GM04504 (cell line): ENCODE results near the gene NEURL1B.
A peak's percentile ranks its signal among the peaks of the same experiment; 100 is the strongest.

Experiments used
- DNase-seq: peaks from one replicate; pipeline ENCODE4 v3.0.0-alpha.2; 2012; ENCODE audit warnings: low read depth

NEURL1B gene

DNA sequence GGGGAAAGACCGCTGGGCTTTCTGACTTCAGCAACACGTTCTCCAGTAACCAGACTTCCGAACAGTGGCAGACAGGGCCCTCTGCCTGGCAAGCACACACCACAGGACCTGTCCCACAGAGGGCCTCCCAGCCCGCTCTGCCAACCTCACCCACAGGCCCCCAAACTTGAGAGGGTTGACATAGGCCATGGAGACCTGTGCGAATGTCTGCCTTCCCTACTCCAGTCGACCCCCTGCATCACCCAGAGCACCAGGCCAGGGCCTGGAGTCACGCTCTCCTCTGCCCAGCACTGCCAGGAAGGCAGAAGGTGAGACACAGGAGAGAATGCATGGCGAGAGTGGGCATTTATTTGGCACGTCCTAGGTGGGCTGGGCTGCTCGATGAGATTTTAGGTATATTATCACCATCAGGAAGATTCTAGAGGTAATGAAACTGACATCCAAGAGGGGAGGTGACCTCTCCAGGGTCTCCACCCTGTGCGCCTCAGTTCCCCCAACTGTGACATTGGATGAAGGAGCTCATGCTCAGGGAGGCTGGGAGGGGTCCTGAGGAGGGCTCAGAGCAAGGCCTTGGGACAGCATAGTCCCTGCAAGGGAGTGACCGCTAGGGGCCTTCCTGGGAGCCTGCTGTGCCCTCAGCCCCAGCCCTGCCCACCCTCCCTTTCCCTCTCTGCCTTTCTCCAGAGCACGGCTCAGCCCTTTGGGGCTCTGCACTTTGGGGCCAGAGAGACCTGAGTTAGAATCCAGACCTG lies 75.0 kb downstream of the NEURL1B start:
- no peak for DNase-seq

DNA sequence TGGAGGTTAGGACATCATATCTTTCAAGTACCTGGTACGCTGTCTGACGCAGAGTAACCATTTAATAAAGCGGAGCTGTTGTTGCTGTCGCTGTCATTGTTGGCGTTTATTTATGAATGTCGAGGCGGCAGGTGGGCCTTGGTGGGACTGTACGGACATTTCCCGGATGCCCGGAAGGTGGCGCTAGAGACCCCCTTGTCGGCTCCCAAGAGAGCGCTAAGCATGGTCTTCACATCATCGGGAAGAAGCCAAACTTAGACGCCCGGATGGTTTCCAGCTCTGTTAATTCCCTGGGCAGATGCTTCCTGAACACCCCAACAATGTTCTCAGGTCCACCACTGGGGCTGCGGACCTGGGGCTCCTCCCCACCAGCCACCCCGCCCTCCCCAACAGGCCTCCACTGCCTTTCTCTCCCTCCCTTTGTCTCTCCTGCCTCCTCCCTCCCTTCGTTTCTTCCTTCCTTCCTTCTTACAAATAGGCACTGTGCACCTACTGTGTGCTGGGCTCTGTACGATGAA lies 75.8 kb downstream of the NEURL1B start:
- peak; percentile 63 for DNase-seq

DNA sequence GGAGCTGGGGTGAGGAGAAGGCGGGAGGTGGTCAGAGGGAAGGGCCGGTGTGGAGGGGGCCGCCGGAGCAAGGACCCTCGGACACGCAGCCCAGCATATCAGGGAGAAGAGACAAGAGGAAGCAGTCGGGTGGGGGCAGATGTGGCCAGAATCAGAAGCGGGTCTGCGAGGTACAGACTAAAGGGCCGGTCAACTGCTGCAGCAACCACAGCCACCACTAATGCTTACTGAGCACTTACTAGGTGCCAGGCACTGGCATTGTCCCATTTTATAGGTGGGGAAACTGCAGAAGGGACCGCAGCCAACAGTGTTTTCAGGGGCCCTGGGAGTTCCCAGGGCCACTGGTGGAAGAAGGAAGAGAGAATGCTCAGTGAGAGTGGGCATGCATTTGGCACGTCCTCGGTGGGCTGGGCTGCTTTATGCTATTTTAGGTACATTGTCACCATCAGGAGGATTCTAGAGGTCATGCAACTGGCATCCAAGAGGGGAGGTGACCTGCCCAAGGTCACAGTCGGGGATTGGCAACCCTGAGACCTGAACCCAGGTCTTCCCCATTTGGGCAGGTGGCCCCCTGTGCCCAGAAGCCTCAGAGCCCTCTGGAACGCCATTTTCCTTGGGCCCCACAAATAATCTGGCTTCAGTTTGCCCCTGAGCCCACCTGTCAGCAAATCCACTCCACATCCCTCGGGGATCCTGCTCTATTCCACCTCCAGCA lies 76.6 kb downstream of the NEURL1B start:
- DNase-seq = no peak

DNA sequence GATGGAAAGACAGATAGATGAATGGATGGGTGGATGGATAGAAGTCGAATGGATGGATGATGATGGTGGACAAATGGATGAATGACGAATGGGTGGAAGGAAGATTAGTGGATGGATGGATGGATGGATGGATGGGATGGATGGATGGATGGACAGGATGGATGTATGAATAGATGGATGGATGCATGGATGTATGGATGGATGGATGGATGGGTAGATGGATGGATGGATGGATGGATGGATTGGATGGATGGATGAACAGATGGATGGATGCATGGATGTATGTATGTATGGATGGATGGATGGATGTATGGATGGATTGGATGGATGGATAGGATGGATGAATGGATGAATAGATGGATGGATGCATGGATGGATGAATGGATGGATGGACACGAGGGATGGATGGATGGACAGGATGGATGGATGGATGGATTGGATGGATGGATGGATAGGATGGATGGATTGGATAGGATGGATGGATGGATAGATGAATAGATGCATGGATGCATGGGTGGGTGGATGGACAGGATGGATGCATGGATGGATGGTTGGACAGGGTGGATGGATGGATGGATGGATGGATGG lies 77.6 kb downstream of the NEURL1B start:
- no peak for DNase-seq

DNA sequence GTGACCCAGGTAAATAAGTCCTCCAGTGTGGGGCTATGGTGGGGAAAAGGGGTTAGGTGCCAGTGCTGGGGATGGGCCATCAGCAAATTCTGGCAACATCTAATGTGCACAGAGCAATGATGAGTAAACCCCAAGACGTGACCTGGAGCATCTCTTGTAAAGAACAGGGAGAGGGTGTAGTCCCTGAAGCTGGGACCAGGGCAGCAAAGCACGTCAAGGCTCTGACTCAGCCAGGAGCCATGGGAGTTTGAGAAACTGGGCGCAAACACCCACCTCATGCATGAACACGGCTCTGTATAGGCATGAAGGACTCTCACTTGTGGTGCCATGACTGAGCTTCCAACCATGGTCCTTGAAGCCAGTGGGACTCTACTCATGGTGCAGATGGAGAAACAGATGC lies 78.1 kb downstream of the NEURL1B start:
- no peak for DNase-seq

DNA sequence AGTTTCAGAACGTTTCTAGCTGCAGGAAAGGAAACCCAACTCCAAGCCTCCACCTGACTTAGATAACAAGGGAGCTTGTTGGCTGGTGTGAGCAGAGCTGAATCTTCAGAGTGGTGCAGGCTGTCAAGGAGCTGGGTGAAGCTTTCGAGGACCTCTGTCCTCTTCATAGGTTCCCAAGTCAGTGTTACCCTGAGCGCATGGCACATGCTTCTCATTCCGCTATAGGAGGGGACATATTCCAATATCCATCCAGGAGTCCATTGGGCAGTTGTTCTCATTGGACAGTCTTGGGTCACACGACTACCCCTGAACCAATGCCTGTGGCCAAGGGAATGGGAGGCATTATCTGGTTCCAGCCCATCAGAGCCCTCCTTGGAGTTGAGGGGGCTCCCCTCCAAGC lies 79.6 kb downstream of the NEURL1B start:
- no peak for DNase-seq

DNA sequence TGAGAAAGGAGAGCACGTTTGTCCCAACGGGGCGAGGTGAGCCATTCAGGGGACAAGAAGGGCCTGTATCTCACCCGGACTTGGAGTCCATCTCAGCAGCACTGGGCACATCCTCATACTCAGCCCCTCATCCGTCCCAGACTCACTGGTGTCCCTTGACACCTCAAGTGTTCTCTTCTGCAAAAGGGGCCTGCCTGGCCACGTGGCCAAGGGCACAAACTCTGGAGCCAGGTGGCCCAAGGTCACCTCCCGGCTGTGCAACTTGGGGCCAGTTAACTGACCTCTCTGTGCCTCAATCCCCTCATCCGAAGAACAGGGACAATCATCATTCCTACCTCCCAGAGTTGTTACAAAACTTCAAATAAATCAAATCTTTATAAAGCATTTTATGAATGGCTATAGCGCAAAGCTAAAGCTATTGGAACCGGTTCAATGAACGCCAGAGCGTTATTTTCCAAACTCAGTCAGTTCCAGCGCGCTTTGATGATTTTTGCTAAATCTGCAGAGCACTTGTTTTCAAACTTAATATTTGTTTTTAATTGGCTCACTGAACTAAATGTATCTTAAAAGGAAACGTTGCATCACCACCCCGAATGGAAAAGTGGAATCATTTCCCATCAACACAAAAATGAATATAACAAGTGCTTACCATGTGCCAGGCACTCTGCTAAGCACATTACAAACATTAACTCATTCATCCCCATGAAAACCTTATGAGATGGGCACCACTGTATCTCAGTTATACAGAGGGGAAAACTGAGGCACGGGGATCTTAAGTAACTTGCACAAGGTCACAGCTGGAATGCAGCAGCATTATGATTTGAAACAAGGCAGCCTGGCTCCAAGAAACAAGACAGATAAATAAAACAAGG lies 80.6 kb downstream of the NEURL1B start:
- DNase-seq = no peak

DNA sequence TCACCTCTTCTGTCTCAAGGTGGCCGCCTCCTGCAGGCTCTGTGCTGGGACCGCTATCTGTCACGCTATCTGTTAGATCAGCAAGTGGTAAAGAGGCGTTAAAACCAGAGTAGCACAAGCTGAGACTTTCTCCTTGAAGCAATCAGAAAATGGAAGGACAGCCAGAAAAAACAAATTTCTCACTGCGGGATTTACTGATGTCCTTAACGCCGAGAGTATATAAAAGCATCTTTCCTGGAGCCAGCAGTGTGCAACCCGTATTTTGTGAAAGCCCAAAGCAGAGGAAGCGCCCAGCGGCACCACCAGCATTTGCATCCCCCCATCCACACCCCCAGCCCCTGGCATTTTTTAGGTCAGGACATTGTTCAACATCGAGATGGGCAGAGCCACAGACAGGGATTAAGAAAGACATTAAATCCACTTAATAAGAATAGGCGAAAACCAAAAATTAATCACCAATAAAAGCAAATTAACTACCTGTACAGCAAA lies 81.3 kb downstream of the NEURL1B start:
- no peak for DNase-seq

DNA sequence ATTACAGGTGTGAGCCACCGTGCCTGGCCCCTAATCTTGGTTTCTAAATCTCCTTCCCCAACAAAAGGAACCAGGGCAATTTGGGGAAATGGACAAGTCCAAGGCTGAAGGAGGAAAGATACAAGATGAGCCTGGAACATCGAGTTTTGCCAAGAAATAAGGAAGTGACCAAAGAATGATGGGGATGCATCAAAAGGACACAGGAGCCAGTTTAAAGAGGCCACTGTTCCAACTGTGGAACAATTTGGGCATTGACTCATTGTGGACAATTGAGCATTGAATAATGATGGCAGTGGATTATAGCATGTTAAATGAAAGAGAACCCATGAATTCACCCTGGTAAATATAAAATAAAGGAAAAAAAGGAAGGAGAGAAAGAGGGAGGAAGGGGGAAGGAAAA lies 82.4 kb downstream of the NEURL1B start:
- DNase-seq = no peak

DNA sequence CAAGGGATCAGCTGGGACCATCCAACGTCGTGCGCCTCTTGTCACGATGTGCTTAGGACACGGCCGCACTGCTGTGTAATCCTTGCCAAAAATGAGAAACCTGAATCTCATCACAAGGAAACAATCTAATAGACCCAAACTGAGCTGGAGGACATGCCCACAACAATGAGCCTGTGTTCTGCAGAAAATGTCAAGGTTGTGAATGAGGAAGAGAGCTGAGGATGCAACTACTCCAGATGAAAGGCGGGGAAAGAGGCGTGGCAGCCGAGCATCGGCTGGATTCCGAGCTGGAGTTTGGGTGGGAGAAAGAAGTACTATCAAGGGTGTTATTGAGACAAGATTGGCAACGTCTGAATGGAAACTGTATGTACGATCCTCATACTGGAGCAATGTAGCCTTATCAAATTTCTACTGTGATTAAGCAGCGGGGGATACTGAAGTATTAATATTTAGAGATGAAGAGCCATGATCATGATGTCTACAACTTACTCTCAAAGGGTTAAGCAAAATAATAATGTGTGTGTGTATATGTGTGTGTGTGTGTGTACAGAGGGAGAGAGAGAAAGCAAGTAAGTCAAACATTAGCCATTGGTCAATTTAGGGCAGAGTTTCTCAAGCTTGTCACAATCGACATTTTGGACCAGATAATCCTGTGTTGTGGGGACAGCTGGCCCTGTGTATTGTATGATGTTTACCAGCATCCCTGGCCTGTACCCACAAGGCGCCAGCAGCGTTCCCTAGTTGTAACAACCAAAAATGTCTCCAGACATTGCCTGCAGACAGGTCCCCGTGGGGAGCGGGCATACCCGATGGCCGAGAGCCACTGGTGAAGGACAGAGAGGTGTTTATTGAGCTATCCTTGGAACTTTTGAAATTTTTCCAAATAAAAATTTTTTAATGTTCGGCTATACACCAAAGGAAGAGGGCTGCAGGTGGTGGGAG lies 83.5 kb downstream of the NEURL1B start:
- no peak for DNase-seq

DNA sequence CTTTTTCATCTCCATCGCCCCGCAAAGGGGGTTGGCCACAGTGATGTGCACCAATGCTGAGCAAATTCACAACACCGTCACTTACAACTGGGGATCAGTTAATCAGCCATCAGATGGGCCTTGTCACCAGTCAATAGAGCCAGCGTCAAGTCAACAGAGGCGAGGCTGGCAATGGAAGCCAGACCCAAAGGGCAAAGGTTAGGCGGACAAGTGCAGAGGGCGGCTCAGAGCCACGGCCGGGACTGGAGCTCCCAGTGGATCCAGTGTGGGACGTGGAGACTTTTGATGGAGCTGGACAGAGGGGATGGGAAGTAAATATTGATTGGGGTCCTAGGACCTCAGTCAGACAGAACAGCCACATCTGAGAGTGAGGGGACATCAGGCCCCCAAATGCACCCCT lies 84.2 kb downstream of the NEURL1B start:
- no peak for DNase-seq

DNA sequence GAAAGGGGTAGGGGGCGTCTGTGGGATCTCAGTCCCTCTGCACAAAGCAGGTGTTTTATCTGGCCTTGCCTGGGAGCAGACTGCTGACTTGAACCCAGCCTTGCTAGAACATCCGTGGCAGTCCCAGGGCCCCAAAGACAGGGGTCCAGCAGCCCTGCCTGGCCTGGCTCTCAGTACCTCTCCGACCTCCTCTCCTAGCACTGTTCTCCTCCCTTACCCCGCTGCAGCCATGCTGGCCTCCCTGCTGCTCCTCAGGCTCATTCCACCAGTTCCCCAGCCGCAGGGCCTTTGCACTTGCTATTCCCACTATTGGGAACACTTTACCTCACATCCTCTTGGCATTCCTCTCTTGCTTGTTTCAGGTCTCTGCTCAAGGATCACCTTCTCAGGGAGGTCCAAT lies 84.7 kb downstream of the NEURL1B start:
- no peak for DNase-seq

DNA sequence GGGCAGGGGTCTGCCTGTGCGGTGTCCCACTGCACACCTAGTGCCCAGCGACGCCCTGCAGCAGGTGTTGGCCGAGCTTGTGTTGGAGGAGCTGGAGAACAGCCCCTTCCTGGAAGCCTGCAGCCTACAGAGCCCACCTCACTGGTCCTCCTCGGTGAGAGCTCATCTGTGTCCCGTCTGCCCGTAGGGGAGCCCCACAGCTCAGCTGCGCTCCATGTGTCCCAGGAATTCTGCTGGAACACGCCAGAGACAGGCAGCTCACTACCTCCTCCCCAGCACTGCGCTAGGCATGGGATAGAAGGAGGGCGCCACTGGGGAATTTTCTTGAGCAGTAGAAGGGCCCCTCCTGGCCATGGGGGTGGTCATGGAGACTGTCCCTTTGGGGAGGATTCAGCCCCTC lies 85.9 kb downstream of the NEURL1B start:
- DNase-seq = no peak

DNA sequence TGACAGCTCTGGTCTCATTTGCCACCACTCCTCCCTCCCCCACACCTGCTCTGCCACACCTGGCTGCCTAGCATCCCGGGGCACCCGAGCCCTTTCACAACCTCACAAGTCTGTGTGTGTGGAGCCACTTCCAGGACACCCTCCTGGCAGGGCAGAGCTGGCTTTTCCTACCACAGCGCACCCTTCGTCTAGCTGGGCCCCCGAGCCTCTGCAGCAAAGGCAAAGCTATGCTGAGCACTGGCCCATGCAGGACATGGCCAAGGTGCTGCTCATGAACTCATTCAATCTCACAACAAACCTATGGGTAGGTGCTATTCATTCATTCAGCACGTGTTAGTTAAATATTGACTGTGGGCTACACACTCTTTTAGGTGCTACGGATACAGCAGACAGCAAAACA lies 86.5 kb downstream of the NEURL1B start:
- DNase-seq = no peak

DNA sequence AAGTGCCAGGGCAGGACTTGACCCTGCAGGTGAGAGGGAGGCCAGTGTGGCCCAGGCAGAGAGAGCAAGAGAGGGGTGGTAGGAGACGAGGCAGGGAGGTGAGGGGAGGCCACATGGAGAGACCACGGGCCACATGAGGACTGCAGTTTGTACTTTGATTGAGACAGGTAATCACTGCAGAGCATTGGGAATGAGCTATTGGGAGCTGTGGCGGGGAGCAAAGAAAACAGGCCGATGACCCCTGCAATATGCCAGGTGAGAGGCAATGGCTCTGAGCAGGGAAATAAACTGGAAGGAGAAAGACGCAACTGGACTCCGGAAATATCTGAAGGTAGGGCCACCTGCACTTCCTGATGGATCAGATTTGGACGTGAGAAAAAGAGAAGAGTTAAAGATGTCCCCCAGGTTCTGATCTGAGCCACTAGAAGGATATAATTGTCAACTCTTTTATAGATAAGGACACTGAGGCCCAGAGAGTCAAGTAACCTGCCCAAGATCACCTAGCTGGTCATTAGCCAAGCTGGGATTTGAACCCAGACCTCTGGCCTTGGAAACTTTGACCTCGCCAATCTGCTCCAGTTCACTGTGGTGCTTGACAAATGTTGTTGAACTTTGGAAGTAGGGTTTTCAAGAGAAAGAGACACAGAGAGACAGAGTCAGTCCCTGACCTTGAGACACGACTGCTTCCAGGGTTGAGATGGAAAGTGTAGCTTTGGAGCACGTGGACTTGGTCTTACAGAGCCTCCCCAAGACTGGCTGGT lies 87.6 kb downstream of the NEURL1B start:
- no peak for DNase-seq

DNA sequence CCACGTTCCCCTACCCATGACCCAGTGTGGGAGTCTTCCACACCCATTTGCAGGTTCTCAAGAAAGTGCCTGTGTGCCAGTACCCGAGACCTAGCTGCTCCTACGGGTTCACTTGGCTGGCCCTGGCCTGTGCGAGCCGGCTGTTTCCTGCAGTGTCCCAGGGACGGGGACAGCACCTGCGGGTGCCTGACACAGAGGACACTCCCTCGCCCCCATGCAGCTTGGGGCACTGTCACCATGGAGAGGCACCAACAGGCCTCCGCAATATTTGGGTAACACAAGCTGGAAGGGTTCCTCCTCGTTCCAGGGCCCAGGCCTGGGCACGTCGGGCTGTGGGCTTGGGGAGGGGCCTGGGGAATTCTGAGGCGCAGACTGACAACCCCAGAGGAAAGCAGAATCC lies 88.5 kb downstream of the NEURL1B start:
- DNase-seq = no peak

DNA sequence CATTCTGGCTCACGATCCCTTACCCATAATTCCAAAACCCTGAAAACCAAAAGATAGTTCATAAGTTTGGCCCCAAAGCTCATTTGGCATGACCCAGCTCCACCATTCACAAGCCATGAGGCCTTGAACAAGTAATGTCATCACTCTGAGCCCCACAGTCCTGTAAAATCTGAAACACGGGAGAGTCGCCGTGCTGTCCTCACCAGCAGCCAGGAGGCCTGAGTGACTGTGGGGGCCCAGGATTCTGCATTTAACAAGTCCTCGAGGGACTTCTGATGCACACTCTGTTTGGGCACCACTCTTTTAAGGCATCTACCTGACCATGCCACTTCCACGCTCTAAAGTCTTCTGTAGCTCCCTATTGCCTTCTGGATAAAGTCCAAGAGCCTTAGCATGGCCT lies 89.2 kb downstream of the NEURL1B start:
- no peak for DNase-seq

DNA sequence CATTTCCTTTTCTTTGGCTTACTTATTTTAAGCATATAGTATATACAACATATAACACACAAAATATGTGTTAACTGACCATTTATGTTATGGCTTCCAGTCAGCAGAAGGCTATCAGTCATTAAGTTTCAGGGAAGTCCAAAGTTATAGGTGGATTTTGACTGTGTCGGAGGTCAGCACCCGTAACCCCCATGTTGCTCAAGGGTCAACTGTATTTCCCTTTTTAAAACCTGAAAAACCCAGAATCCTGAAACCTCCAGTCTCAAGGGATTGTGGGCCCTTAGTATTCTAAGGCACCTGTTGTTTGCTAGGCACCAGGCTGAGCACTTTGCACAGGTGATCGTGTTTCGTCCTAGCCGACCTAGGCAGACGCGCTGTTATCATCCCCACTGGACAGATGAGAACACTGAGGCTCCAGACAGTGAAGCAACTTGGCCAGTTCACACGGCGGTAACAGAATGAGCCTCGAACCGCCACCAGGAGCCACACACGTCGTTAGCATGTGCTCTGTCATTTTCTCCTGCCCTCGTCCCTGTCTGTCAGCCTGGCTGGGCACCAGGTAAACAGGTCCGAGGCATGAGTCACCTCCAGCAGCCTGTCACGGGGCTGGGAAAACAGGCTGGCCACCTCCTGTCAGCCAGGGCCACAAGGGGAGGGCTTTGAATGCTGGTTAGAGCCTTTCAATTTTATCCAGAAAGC lies 90.1 kb downstream of the NEURL1B start:
- no peak for DNase-seq

DNA sequence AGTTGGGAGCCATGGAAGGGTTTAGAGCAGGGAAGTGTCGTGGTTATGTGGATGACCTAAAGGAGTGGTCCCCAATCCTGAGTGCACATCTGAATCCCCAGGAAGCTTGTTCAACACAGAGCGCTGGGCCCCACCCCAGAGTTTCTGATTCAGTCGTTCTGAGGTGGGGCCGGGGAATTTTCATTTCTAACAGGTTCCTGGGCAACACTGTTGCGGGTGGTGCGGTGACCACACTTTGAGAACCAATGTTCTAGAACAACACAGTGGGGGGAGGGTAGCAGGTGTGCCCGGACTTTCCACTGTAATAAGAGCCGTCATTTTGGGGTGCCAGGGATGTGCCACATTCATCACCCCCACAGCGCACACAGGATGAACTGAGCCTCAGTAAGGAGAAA lies 90.6 kb downstream of the NEURL1B start:
- DNase-seq = no peak
